OCI-LY7 (cell line): Measurements from ENCODE around the gene CEACAM4. TPM values are rescaled to one million over a fixed set of nuclear protein-coding genes. Genes with fewer than 3 reads are reported as not detected.

Experiments used
- BruUV-seq: library from RNA; stranded (reverse); fragments of 400-500 nt; replicated peaks from 2 replicates; lab custom pipeline; 2021; lab: Mats Ljungman, UMichigan
- CTCF ChIA-PET: fragments of 300-600 bp; sonication (Branson Sonifier 250); formaldehyde crosslinking; loops from one replicate; lab custom pipeline; 2022; ENCODE audit warnings: antibody characterized with exemption; ENCODE audit not compliant: unreplicated experiment; lab: Charles Lee
- POLR2A ChIA-PET: fragments of 300-600 bp; sonication (Branson Sonifier 250); formaldehyde crosslinking; loops from one replicate; lab custom pipeline; 2022; ENCODE audit warnings: antibody characterized with exemption; lab: Charles Lee
- DNase-seq: peaks from one replicate; pipeline ENCODE4 v3.0.0-alpha.2; 2015; ENCODE audit warnings: low spot score
- H2AFZ ChIP-seq: fragments of 200-600 bp; sonication (generic), shearing (Covaris generic); 2 replicates; pipeline ENCODE4 v1.6.1; 2014; ENCODE audit warnings: mild to moderate bottlenecking, antibody characterized with exemption, low read length, moderate library complexity
- H3K27ac ChIP-seq: fragments of 200-600 bp; sonication (generic); 2 replicates; pipeline ENCODE4 v1.5.1; 2014; ENCODE audit warnings: mixed run types, low read depth, mild to moderate bottlenecking, moderate library complexity, low read length, inconsistent platforms; ENCODE audit not compliant: poor library complexity, severe bottlenecking
- H3K36me3 ChIP-seq: fragments of 200-600 bp; sonication (generic); 2 replicates; pipeline ENCODE4 v1.6.1; 2014; ENCODE audit warnings: mild to moderate bottlenecking, antibody characterized with exemption, low read length, moderate library complexity, mixed read lengths; ENCODE audit not compliant: insufficient read depth
- H3K4me1 ChIP-seq: fragments of 200-600 bp; sonication (generic); 2 replicates; pipeline ENCODE4 v1.5.1; 2014; ENCODE audit warnings: mild to moderate bottlenecking, low read length; ENCODE audit not compliant: insufficient read depth, poor library complexity, severe bottlenecking
- H3K4me2 ChIP-seq: fragments of 200-600 bp; sonication (generic); 2 replicates; pipeline ENCODE4 v1.6.1; 2014; ENCODE audit warnings: mild to moderate bottlenecking, low read length
- H3K4me3 ChIP-seq: fragments of 200-600 bp; sonication (generic); 2 replicates; pipeline ENCODE4 v1.5.1; 2014; ENCODE audit warnings: mild to moderate bottlenecking, low read depth, low read length; ENCODE audit not compliant: poor library complexity, severe bottlenecking
- H3K79me2 ChIP-seq: fragments of 200-600 bp; sonication (generic); 2 replicates; pipeline ENCODE4 v1.6.1; 2016; ENCODE audit warnings: low read depth, mild to moderate bottlenecking, low read length, moderate library complexity, mixed read lengths; ENCODE audit not compliant: insufficient read depth
- H3K9me2 ChIP-seq: fragments of 200-600 bp; sonication (generic); 2 replicates; pipeline ENCODE4 v1.6.1; 2016; ENCODE audit warnings: mild to moderate bottlenecking, low read length, mixed read lengths; ENCODE audit not compliant: insufficient read depth
- H3K9me3 ChIP-seq: fragments of 200-600 bp; sonication (generic); 2 replicates; pipeline ENCODE4 v1.6.1; 2014; ENCODE audit warnings: mild to moderate bottlenecking, mixed run types, low read length, mixed read lengths
- H4K20me1 ChIP-seq: fragments of 200-600 bp; sonication (generic); 2 replicates; pipeline ENCODE4 v1.6.1; 2014; ENCODE audit warnings: mild to moderate bottlenecking, antibody characterized with exemption, low read length, moderate library complexity, mixed read lengths; ENCODE audit not compliant: insufficient read depth
- CTCF ChIP-seq: fragments of 200-600 bp; sonication (generic); conservative IDR thresholded peaks from 2 replicates; pipeline ENCODE4 v1.5.1; 2014; ENCODE audit warnings: mild to moderate bottlenecking, antibody characterized with exemption, low read length, moderate library complexity, mixed read lengths
- EZH2phosphoT487 ChIP-seq: fragments of 200-600 bp; sonication (generic); IDR thresholded peaks from 2 replicates; pipeline ENCODE4 v1.6.1; 2018; ENCODE audit warnings: low read depth, borderline replicate concordance, mild to moderate bottlenecking, mixed run types, antibody characterized with exemption, low read length, moderate library complexity, mixed read lengths
- intact Hi-C: fragments of 100-400 bp; cut with micrococcal nuclease; formaldehyde crosslinking; loops from one replicate; pipeline ENCODE4 v1.10.0; 2022; ENCODE audit not compliant: unreplicated experiment
- total RNA-seq, 2 experiments: library from RNA; depleted of rRNA in 1 of 2; stranded (reverse); fragments of >200 nt in 1 of 2; shearing (Covaris generic) in 1 of 2; gene quantifications; 2 replicates each; pipeline ENCODE4 v1.2.3, GENCODE V29; 2014 to 2022

CEACAM4 gene
- total RNA-seq, 2 experiments from 2014 or later = not detected

- POLR2A ChIA-PET = no interaction called here
- intact Hi-C loops = no loop called here
- TF ChIP-seq CTCF (no peak), EZH2phosphoT487 (no peak)
Measured at GRCh38 chr19:41617941-41618730, 8.7 kb downstream of the CEACAM4 start.

GRCh38 chr19:41616792-41617621 lies 9.9 kb downstream of the CEACAM4 start:
- BruUV-seq = no TSS peak
- peak; percentile 7 for DNase-seq
- TF ChIP-seq CTCF (no peak), EZH2phosphoT487 (no peak)
- ChIA-PET POLR2A (no interaction called here), CTCF (interaction anchor here (0.5 kb wide), 1 partner anchor 57 kb away, joined by 3 read pairs; no protein-coding TSS in a partner anchor)
- Histone ChIP-seq H3K27ac (no peak overlapping the region), H3K4me2 (no peak overlapping the region), H3K4me3 (no peak overlapping the region), H3K36me3 (no peaks in the 10 kb centered on the region), H3K79me2 (no peaks in the 10 kb centered on the region), H2AFZ (no peak overlapping the region), H3K4me1 (no peaks in the 10 kb centered on the region), H4K20me1 (no peaks in the 10 kb centered on the region; the same call in 1 of the 2 replicates), H3K9me3 (no peaks in the 10 kb centered on the region), H3K9me2 (no peaks in the 10 kb centered on the region)
- intact Hi-C loops = no loop called here

More at GRCh38 chr19:41617941-41618730, 8.7 kb downstream of the CEACAM4 start:
- BruUV-seq = no TSS peak
- Histone ChIP-seq H3K9me3 (no peaks in the 10 kb centered on the region), H3K36me3 (no peaks in the 10 kb centered on the region), H3K4me1 (no peaks in the 10 kb centered on the region), H2AFZ (no peak overlapping the region), H3K4me2 (no peak overlapping the region), H3K27ac (no peak overlapping the region), H3K79me2 (no peaks in the 10 kb centered on the region), H3K9me2 (no peaks in the 10 kb centered on the region), H4K20me1 (no peaks in the 10 kb centered on the region; the same call in 1 of the 2 replicates), H3K4me3 (no peak overlapping the region)
- DNase-seq = no peak
- CTCF ChIA-PET = interaction anchor here (0.5 kb wide), 1 partner anchor 58 kb away, joined by 3 read pairs; no protein-coding TSS in a partner anchor
